ENCODE data around the gene TTC27. TPM values are rescaled to one million over a fixed set of nuclear protein-coding genes. Genes with fewer than 3 reads are reported as not detected.

Gene TTC27
- total and polyA plus RNA-seq, 5 donors, result 5.0 to 10.3 (median 7.2) TPM

DNA sequence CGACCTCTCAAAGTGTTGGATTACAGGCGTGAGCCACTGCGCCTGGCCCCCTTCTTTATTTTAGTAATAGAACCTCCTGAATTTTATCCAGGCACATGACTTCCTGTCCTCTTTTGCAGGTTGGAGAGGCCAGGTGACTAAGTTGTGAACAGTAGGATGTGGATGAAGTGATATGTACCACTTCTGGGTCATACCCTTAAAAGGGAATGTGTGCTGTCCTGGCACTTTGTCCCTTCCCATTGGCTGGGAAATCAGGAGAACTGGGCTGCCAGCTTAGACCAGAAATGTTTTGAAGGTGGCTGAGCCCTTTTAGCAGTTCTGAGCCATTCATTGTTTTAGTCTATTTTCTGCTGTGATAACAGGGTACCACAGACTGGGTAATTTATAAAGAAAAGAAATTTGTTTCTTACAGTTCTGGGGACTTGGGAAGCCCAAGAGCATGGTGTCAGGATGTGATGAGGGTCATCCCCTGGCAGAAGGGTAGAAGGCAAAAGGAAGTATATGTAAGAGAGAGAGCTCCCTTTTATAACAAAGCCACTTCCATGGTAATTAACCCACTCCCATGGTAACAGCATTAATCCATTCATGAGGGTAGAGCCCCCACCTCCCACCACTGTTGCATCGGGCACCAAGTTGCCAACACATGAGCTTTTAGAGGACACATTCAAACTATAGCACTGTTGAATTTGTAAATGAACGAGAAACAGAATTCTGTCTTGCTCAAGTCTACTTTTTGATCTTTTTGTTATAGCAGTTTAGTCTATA lies 79.1 kb downstream of the TTC27 start:
- no peaks in the 10 kb centered on the region for H3K9me3 ChIP-seq (ENCODE audit: control insufficient read depth, low read length)
- peaks cover 2% of the 10 kb centered on the region for H3K4me1 ChIP-seq (ENCODE audit: control insufficient read depth, insufficient read depth, low read length)
- no peak for ATAC-seq
- intact Hi-C loops (cut with DNase I), result no loop called here
- DNase-seq, result no peak
- H3K27me3 ChIP-seq (ENCODE audit: control insufficient read depth, insufficient read depth), result no peaks in the 10 kb centered on the region
- 97% methylated on average over 5 of the region's 5 CpGs for WGBS
- no peak overlapping the region for H3K4me3 ChIP-seq (ENCODE audit: low read length)
- no peak overlapping the region for H3K27ac ChIP-seq (ENCODE audit: low read length)

DNA sequence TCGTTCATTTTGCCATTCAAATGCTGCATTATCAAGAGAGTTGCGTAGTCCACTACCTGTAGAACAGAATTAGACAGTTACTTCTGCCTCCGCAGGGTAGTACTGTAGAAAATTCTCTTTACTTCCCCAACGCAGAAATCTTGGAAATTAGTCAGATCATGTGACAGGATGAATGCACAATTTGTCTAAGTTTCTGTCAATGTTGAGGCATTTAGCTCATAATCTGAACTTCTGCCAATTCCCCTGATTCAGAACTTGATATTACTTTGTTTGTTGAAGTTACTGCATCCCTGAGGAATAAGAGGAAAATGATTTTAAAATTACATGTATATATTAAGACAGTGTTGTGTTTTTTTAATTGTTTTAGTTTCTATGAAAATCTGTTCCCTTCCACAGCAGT lies 83.4 kb downstream of the TTC27 start:
- WGBS, result 30% methylated on average over 4 of the region's 4 CpGs
- H3K4me3 ChIP-seq (ENCODE audit: low read length), result no peak overlapping the region
- ATAC-seq (peak; percentile 28 to 38), DNase-seq (no peak)
- no peaks in the 10 kb centered on the region for H3K9me3 ChIP-seq (ENCODE audit: control insufficient read depth, low read length)
- H3K27me3 ChIP-seq (ENCODE audit: control insufficient read depth, insufficient read depth), result no peaks in the 10 kb centered on the region
- peaks cover 2% of the 10 kb centered on the region for H3K4me1 ChIP-seq (ENCODE audit: control insufficient read depth, insufficient read depth, low read length)
- intact Hi-C loops (cut with DNase I), result no loop called here
- no peak overlapping the region for H3K27ac ChIP-seq (ENCODE audit: low read length)

DNA sequence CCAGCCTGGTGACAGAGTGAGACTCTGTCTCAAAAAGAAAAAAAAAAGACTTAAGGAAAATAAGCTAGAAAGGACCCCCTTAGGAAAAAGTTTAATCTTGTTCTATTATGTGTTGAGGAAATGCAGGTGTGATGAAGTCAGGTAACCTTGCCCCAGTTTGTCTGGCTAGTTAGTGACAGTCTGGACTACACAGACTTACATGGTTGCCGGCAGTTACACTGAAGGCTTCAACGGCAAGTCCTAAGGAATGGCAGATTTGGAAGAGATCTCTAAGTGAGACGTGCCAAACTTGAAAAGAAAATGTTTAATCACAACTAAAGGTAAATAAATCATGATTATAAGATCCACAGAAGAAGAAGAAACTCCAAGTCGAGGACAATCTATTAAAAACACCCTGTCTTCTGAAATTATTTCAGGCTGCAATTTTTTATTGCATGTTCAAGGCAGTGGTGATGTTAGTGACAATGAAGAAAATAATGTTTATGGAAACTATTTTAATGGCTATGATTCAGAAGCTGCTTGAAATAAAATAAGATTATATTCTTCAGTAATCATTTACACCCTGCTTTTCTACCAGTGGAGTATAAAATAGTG lies 84.2 kb downstream of the TTC27 start:
- DNase-seq, result no peak
- H3K4me3 ChIP-seq (ENCODE audit: low read length), result no peak overlapping the region
- WGBS, result 29% methylated on average over 4 of the region's 4 CpGs
- no peaks in the 10 kb centered on the region for H3K9me3 ChIP-seq (ENCODE audit: control insufficient read depth, low read length)
- no peak overlapping the region for H3K27ac ChIP-seq (ENCODE audit: low read length)
- no peaks in the 10 kb centered on the region for H3K27me3 ChIP-seq (ENCODE audit: control insufficient read depth, insufficient read depth)
- H3K4me1 ChIP-seq (ENCODE audit: control insufficient read depth, insufficient read depth, low read length), result peaks cover 2% of the 10 kb centered on the region
- intact Hi-C loops (cut with DNase I), result no loop called here
- ATAC-seq, result peak in 1 of 2 donors; percentile 40

- Histone ChIP-seq H3K27me3 (ENCODE audit: control insufficient read depth, insufficient read depth) (no peaks in the 10 kb centered on the region), H3K4me1 (ENCODE audit: control insufficient read depth, insufficient read depth, low read length) (peaks cover 2% of the 10 kb centered on the region), H3K27ac (ENCODE audit: low read length) (peak overlapping the region; percentile 32), H3K4me3 (ENCODE audit: low read length) (no peak overlapping the region), H3K9me3 (ENCODE audit: control insufficient read depth, low read length) (no peaks in the 10 kb centered on the region)
- peak in 1 of 3 donors; percentile 60 for DNase-seq
- ATAC-seq, result peak; percentile 71
- WGBS, result 33% methylated on average over 2 of the region's 2 CpGs
- intact Hi-C loops (cut with DNase I), result no loop called here
These were observed 85.0 kb downstream of the TTC27 start for GRCh38 chr2:32712870-32713269.

GRCh38 chr2:32714521-32714920 lies 86.7 kb downstream of the TTC27 start:
- Histone ChIP-seq H3K27ac (ENCODE audit: low read length) (no peak overlapping the region), H3K27me3 (ENCODE audit: control insufficient read depth, insufficient read depth) (no peaks in the 10 kb centered on the region), H3K4me3 (ENCODE audit: low read length) (no peak overlapping the region), H3K9me3 (ENCODE audit: control insufficient read depth, low read length) (no peaks in the 10 kb centered on the region), H3K4me1 (ENCODE audit: control insufficient read depth, insufficient read depth, low read length) (peaks cover 5% of the 10 kb centered on the region)
- DNase-seq (no peak), ATAC-seq (no peak)
- 75% methylated on average over 1 of the region's 1 CpG for WGBS
- intact Hi-C loops (cut with DNase I), result no loop called here

DNA sequence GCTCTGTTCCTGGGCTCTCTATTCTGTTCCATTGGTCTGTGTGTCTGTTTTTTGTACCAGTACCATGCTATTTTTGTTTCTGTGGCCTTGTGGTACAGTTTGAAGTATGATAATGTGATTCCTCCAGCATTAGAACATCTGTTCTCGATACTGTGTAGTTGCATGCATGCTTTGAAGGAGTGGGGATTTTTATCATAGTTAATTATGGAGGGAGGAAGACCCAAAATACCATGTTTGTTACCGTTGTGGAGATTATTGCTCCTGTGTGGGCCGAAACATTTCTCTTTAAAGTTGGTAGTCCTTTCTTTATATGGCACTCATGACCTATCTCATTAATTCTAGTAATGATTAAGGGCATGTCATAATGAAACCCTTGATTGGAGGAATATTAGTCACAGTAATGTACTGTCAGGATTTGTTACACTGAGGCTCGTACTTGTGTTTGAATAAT lies 87.6 kb downstream of the TTC27 start:
- peak in 1 of 2 donors; percentile 24 for ATAC-seq
- Histone ChIP-seq H3K27ac (ENCODE audit: low read length) (peak overlapping the region; percentile 64), H3K9me3 (ENCODE audit: control insufficient read depth, low read length) (no peaks in the 10 kb centered on the region), H3K4me3 (ENCODE audit: low read length) (no peak overlapping the region), H3K27me3 (ENCODE audit: control insufficient read depth, insufficient read depth) (no peaks in the 10 kb centered on the region), H3K4me1 (ENCODE audit: control insufficient read depth, insufficient read depth, low read length) (peaks cover 7% of the 10 kb centered on the region)
- WGBS, result 60% methylated on average over 4 of the region's 4 CpGs
- no peak for DNase-seq
- intact Hi-C loops (cut with DNase I), result no loop called here

GRCh38 chr2:32715981-32716380 lies 88.1 kb downstream of the TTC27 start:
- no peak for ATAC-seq
- H3K9me3 ChIP-seq (ENCODE audit: control insufficient read depth, low read length), result no peaks in the 10 kb centered on the region
- H3K4me1 ChIP-seq (ENCODE audit: control insufficient read depth, insufficient read depth, low read length), result peaks cover 7% of the 10 kb centered on the region
- H3K27ac ChIP-seq (ENCODE audit: low read length), result no peak overlapping the region
- DNase-seq, result no peak
- intact Hi-C loops (cut with DNase I), result no loop called here
- 82% methylated on average over 1 of the region's 1 CpG for WGBS
- no peaks in the 10 kb centered on the region for H3K27me3 ChIP-seq (ENCODE audit: control insufficient read depth, insufficient read depth)
- no peak overlapping the region for H3K4me3 ChIP-seq (ENCODE audit: low read length)

DNA sequence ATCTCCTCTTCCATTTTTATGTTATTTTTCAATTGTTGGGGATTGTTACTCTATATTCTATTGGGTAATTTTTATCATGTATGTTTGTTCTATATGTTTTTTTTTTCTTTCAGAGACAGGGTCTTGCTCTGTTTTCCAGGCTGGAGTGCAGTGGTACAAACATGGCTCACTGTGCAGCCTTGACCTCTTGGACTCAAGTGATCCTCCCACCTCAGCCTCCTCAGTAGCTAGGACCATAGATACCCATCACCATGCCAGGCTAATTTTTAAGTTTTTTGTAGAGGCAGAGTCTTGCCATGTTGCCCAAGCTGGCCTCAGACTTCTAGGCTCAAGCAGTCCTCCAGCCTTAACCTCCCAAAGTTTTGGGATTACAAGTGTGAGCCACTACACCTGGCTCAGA lies 88.7 kb downstream of the TTC27 start:
- Histone ChIP-seq H3K27ac (ENCODE audit: low read length) (peak overlapping the region; percentile 72), H3K9me3 (ENCODE audit: control insufficient read depth, low read length) (no peaks in the 10 kb centered on the region), H3K27me3 (ENCODE audit: control insufficient read depth, insufficient read depth) (no peaks in the 10 kb centered on the region), H3K4me1 (ENCODE audit: control insufficient read depth, insufficient read depth, low read length) (peaks cover 7% of the 10 kb centered on the region), H3K4me3 (ENCODE audit: low read length) (no peak overlapping the region)
- no peak for DNase-seq
- intact Hi-C loops (cut with DNase I), result no loop called here
- no peak for ATAC-seq

DNA sequence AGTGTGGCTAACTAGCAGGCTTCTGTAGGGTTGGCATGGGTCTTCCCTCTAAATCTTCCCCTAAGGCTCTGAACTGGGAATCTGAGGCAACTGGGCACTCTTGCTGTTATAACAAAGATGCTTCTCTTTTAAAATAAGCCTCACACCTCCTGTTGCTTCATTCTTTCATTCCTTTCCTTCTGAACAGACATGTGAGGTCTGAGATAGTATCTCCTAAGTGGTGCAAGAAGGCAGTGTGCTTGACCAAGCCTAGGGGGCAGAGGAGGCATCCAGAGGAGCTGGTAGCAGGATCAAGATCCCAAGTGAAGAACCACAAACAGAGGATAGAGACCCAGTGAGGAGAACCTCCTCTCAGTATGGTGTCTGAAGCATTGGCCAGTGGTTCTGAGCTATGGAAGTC lies 90.9 kb downstream of the TTC27 start:
- ATAC-seq (no peak), DNase-seq (no peak)
- intact Hi-C loops (cut with DNase I), result no loop called here
- Histone ChIP-seq H3K27me3 (ENCODE audit: control insufficient read depth, insufficient read depth) (no peaks in the 10 kb centered on the region), H3K4me3 (ENCODE audit: low read length) (no peak overlapping the region), H3K9me3 (ENCODE audit: control insufficient read depth, low read length) (no peaks in the 10 kb centered on the region), H3K4me1 (ENCODE audit: control insufficient read depth, insufficient read depth, low read length) (peaks cover 5% of the 10 kb centered on the region), H3K27ac (ENCODE audit: low read length) (peak overlapping the region; percentile 26)

- no peak overlapping the region for H3K4me3 ChIP-seq (ENCODE audit: low read length)
- no peaks in the 10 kb centered on the region for H3K27me3 ChIP-seq (ENCODE audit: control insufficient read depth, insufficient read depth)
- 85% methylated on average over 2 of the region's 2 CpGs for WGBS
- peak overlapping the region; percentile 71 for H3K27ac ChIP-seq (ENCODE audit: low read length)
- H3K4me1 ChIP-seq (ENCODE audit: control insufficient read depth, insufficient read depth, low read length), result peaks cover 5% of the 10 kb centered on the region
- intact Hi-C loops (cut with DNase I), result no loop called here
- DNase-seq (no peak), ATAC-seq (no peak)
- no peaks in the 10 kb centered on the region for H3K9me3 ChIP-seq (ENCODE audit: control insufficient read depth, low read length)
These were observed 91.6 kb downstream of the TTC27 start for GRCh38 chr2:32719430-32719829.

- peak; percentile 95 to 97 for ATAC-seq
- Histone ChIP-seq H3K4me1 (ENCODE audit: control insufficient read depth, insufficient read depth, low read length) (peaks cover 5% of the 10 kb centered on the region), H3K4me3 (ENCODE audit: low read length) (no peak overlapping the region), H3K27ac (ENCODE audit: low read length) (peak overlapping the region; percentile 71), H3K9me3 (ENCODE audit: control insufficient read depth, low read length) (no peaks in the 10 kb centered on the region), H3K27me3 (ENCODE audit: control insufficient read depth, insufficient read depth) (no peaks in the 10 kb centered on the region)
- 39% methylated on average over 1 of the region's 1 CpG for WGBS
- no peak for DNase-seq
- intact Hi-C loops (cut with DNase I), result no loop called here
These were observed 92.3 kb downstream of the TTC27 start for GRCh38 chr2:32719933-32720716.

All from right cardiac atrium (tissue), 5 donors.